Epidermal melanocyte (primary cell): ENCODE measurements around the gene WFS1.

Experiments
- DNase-seq: peaks from one replicate; pipeline ENCODE4 v3.0.0; 2011; ENCODE audit warnings: low spot score; ENCODE audit not compliant: insufficient read length

WFS1 gene

DNA sequence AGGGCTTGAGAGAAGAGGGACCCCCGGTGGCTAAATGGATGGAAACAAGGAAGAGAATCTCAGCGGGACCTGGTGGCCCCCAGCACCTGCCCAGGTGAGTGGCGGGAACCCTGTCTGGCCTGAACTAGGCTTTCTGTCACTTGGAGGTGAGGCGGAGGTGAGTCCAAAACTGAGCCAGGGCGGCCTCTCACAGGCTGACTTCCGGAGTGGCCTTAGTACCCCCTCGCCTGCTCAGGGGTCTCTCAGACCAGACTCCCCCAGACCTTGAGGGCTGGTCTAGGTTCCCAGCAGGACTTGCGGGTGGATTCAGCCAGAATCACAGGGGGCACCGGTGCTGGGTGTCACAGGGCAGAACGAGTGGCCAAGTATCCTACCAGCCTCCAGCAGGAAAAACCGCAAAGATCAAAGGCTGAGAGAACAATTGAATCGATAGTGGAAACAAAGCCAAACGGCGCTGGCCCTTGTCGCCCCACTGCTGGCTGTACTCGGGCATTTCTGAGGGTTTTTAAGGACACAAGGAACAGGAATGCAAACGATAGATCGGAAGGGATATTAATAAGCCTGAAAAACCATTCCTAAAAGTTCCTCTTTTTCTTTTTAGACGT lies 67.8 kb downstream of the WFS1 start:
- no peak for DNase-seq

DNA sequence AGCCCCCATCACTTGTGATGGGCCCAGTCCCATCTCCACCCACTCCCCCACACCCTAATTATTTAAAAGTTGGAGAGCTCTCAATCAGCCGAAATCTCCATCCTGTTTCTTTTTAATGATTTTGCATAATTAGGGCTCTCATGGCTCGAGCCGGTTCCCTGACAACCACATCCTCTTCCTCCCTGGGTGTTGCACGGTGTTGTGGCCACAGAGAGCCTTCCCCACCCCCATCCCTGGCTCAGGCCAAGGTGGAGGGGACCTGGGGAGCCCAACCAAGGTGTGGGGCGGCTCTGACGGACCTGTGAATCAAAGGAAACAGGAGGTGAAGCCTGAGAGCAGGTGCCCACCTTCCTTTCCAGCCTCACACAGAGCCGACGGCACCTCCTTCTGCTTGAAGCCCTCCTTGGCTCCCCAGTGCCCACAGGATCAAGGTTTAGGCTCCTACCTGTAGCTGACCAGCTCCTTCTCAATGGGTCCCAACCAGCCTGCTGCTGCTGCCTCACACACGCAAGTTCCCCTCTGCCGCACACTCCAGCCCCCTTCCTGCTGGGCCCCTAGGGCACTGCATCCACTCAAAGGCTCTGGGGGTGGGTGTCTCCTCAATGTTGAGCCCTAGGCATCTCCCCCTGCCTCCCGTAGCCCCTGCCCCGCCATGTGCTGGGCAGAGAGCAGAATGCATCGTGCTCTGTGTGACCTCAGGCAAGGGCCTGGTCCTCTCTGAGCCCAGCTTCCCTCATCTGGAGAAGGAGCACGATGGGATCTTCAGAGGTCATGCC lies 68.7 kb downstream of the WFS1 start:
- DNase-seq, result no peak

DNA sequence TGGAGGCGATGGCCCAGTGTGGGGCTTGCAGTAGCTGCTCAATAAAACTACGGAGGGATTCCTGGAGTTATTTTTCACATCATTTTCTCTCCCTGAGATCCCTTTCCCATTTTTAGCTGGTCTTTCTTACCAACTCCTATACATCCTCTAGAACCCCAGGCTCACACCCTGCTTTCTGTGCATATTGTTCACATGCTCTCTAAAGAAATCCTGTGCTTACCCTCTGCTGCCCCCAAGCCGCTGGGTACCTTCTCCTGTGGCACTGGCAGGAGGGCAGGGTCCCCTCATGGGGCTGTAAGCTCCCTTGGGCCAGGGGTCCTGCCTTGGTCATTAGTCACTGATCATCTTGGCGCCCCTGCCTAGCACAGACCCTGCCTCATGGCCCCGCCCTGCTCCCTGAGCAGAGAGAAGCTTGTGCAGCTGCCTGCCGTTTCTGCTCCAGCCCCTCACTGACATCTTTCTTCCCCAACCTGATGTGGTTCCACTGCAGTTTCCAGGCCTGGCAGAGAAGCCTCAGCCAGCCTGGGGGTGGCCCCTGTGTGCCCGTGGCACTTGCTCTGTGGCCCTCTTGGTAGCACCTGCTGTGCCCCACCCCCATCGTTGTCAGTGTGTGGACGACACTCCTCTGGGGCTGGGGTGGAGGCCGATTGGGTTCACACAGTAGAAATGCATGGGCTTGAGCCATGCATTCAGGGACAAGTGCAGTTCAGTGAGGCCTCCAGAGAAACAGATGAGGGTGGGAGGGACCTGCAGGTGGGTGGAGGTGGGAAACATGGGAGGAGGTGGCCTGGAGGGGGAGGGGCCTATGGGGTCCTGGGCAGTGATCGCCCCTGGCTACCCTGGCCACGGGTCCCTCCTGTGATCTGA lies 69.5 kb downstream of the WFS1 start:
- DNase-seq, result no peak

DNA sequence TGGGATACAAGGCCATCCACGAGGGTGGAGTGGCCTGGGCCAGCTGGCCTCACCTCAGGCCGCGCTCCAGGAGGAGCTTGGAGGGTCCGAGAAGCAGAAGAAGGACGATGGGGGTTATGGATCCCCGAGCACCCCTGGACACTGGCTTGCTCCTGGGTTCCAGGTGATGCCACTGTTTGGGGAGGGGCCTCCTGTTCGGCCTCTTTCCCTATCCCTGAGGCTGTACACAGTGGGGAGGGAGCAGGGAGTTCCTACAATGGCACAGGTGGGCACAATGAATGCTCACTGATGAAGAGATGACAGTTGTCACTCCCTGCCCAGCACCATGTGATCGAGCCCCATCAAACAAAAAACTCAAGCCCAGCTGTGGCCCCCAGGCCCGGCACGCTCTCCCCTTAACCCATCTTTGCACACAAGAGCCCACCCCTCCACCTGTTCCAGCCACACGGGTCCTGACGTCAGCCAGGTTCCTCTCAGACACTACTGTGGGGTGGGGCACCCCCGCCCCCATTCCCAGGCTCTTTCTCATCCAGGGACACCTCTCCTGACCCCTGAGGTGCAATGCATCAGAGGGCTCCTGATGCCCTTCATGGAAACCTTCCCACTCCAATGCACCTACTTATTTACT lies 70.3 kb downstream of the WFS1 start:
- no peak for DNase-seq

DNA sequence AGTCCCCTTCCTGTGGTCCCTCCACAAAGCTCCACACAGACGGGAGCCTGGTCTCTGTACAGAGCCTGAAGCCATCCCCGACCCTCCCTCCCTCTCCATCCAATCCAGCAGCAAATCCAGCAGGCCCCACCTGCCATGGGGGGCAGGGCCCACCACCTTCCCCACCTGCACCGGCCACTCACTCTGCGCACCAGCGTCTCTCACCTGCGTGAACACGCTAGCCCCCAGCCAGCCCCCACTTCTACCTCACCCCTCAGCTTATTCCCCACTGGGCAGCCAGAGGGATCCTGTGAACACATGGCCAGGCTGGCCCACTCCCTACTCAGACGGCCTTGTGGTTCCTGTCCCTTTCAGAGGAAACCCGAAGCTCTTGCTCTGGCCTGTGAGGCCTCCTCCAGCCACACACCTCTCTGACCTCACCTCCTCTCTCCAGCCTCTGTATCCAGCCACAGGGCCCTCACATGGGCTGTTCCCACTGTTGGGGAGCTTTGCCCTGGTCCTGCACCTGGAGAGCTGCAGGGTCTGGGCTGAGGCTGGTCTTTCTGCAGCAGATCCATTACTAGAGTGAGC lies 70.9 kb downstream of the WFS1 start:
- DNase-seq, result no peak

DNA sequence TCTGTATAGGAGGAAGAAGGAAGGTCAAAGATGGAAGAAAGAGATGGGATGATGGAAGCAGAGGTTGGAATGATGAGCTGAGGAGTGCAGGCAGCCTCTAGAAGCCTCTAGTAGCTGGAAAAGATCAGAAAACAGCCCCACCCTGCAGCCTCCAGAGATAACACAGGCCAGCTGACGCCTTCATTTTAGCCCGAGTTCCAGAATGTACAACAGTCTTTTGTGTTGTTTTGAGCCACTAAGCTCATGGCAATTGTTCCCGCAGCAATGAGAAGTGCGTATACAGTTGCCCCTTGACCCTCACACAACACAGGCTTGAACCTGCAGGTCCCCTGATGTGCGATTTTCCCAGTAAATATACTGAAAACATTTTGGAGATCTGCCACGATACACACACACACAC lies 72.0 kb downstream of the WFS1 start:
- DNase-seq, result no peak

DNA sequence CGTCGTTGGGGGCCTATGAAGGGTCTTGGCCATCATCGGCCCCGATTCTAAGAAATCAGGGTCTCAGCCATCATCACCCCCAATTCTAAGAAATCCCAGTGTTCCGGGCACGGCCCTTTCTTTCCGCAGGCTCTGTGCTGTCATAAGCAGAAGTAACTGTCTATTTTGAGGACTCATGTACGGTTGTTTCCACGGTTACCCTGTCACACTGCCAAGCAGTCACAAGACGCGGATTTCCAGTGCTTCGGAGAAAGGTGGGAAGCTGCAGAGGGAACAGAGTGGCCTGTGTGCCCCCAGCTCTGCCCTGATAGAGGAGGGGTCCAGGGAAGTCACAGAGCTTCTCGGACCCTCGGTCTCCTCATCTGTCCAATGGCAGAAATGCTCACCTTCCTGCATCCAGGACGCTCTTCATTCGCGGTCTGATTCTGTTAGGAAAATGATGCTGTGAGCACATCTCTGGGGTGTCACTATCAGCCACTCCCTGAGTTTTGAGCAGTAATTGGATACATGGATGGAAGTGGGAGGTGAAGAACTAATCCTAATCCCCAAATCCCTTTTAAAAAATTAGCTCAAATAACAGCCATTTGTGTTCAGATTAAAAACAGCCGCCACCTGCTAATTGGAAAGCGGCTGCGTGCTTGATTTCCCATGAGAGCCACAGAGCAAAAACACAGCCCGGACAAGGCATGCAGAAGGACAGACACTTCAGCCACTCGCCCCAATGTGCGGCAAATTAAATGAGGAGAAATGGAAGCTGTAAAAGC lies 73.1 kb downstream of the WFS1 start:
- no peak for DNase-seq

DNA sequence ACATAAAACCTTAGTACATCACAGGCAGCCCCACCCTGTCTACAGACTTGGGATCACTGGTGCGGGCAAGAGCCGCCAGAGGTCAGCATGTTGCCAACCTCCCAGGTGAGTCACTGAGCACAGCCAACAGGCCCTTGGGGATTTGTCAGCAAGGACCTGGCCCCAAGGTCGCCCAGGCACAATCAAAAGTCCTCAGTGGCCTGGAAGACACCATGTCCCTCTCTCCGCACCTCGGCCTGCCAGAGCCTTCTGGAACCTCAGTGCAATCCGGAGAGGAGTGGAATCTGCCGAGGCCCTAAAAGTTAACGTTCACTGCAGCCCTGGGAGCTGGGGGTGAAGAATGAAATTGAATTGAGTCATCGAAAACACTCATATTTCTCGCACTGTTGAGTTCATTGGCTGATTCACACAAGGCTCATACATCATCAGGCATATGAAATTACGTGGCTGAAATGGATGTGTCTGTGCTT lies 74.3 kb downstream of the WFS1 start:
- no peak for DNase-seq

DNA sequence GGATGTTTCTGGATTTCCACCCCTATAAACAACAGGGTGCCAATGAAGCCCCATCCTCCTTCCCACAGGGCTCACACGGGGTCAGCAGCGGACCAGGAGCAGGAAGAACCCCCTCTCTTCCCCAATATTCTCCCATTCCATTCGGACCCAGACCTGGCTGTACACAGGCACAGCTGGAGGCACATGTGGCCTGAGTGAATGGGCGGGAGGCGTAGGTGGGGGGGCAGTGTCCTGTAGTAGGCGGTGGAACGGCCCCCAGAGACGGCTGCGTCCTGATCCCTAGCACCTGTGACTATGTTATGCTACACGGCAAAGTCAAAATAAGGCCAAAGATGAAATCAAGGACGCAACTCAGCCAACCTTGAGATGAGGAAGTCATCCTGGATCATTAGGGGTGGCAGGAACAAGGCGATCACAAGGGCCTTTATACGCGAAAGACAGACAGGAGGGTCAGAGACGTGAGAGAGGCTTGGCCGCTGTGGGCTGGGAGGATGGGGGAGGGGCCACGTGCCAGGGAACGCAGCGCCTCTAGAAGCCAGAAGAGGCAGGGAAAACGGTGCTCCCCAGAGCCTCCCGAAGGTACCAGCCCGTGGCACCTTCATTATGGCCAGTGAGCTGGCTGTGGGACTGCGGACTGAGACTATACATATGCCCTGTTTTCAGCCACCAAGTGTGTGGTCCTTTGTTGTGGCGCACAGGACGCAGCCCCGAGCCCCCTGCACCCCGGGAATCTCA lies 75.6 kb downstream of the WFS1 start:
- DNase-seq, result no peak

DNA sequence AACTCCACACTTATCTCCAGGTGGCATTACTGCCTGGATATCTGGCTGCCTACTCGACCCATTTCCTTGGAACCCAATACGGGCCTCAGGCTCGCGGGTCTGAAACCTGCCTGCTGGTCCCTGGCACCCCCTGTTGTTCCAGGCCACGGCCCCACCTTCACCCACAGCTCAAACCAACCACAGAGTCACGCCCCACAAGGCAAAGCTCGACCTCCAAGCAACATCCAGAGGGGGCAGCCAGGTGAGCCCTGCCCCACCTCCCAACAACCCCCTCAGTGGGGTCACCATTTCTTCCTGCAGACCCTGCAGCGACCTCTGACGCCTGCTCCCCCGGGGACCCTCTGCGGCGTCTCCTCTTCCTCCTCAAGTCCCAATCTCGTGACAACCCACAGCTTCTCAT lies 76.2 kb downstream of the WFS1 start:
- no peak for DNase-seq

DNA sequence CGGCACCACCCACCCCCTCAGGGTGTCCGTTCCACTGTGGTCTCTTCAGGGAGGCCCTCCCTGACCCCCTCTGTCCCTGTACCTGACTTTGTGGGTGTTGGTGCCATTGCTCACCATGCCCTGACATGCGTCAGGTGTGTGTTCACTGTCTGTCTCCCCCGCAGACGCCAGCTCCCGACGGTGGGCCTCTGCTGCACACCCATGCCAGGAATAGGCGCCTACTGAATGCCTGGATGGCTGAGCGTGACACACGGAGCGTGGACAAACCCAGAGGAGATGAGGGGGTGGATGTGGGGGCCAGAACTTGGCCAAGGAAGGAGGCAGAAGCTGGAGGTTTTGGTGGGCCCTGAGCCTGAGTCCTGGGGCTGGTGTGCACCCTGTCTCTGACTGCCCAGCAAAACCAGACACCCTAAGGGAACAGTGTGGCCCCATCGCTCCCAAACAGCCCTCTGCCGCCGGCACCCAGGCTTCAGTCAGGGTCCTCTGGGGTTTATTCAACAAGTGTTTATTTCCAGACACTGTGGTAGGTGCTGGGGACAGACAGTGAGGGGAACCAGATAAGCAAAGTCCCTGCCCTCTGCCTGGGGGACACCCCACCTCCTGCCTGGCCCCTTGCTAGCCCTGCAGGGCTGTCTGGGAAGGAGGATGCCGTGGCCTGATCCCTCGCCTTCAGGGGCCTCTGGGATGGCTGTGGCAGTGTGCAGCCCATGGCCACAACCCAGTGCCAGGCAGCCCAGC lies 76.9 kb downstream of the WFS1 start:
- DNase-seq, result no peak

DNA sequence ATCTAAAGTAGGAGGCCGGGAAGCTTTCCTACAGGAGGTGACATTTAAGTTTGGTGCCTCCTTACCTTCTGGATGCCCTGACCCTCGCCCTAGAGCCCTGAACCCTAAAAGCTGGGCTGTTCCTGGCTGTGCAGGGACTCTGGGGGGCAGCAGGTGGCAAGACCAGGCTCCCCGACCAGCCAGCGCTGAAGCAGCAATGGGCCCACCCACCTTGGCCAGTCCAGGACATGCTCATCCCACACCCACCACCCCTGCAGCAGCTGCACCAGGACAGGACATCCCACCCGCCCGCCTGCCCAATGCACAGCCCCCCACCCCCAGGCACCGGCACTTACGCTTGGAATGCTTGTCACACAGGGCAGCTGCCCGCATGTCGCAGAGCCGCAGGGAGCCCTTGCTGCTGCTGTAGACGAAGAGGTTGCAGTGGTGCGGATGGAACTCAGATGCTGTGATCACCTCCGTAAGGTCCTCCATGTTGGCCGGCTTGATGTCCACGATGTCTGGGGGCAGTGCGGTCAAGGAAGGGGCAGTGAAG lies 77.9 kb downstream of the WFS1 start:
- DNase-seq, result no peak

DNA sequence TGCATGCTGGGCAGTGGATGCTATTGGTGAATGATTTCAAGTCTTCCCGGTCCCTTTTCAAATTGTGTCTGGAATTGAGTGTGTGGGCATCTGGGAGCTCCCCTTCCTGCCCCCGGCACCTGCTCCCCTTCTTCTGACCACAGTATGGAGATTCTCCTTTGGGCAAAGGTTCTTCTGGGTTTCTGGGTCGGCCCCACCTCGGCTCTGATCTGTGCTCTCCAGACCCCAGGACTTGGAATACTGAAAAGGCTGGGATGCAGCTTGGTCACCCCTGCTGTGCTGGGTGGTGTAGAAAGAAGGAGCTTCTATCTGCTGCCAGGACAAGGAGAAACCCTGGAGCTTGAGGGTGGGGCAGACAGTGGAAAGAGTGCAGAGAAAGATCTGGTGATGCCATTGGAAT lies 78.8 kb downstream of the WFS1 start:
- DNase-seq, result no peak

DNA sequence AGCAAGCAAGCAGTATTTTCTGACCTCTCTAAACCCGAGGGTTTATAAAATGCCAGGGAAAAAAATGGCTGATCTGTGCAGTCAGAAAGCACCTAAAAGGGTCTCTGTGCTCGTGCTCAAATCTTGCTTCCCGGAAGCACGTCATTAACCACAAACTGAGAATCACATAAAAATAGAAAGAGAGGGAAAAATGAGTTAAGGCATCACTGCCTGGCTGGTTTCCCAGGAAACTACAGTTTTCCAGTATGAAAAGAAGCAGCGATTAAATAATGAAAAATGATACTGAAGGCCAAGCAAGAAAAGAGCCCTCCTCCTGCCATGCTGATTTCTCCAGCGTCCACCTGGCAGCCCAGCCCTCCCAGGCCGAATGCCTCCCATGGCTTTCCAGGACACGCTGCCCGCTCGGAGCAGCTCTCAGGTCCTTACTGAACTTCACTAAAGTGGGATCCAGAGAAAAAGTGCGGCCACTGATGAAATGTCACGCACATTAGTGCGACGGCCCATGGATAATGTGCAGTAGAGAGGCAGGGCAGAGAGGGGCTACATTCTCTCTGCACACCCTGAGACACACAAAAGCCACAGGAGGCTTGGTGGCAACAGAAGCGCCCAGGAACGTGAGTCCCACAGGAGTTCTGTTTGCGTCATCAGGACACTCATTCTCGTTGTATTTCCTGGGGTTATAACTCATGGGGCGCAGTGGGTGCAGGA lies 80.4 kb downstream of the WFS1 start:
- DNase-seq, result no peak

DNA sequence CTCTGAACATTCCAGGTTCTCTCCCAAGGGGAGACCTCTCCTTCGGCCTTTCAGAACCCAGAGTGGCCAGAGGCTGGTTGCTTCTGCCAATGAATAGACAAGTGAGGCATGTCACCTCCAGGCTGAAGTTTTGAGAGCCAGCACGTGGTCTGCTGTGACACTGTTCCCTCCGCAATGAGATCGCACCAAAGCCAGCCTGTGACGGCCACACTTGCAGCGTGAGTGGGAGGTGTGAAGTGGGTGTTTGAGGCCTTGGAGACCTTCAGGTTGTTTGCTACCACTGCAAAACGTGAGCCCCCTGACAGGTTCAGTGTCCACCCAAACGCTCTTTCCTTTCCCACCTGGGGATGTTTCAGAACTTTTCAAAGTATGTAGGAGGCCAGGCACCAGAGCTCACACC lies 81.0 kb downstream of the WFS1 start:
- no peak for DNase-seq

DNA sequence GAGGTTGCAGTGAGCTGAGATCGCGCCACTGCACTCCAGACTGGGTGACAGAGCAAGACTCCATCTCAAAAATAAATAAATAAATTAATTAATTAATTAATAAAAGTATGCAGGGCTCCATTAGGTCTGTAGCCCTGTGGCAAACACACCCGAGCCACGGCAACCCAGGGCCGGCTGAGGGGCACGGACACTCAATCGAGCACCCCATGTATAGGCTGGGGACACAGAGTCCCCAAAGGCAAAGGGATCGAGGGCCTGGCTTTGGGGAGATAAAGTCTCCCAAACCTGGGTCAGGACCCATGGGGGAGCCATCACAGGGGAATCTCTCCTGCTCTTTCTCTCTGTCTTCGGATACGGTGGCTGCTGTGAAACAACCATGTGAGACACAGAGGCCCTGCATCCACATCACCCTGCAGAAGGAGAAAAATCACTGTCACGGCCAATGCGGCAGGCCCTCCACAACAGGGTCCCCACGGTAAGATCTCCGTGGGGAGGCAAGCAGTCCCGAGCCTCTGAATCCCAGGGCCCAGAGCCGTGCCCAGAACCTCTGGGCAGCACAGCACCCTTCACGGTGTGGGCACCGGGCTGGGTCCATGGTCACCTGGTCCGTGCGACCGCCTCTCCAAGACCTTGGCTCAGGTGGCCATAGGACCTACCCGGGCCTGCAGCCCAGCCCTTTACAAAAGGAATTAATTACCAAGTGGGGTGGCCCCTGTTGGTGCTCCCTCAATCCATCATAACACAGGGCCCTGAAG lies 81.8 kb downstream of the WFS1 start:
- no peak for DNase-seq

DNA sequence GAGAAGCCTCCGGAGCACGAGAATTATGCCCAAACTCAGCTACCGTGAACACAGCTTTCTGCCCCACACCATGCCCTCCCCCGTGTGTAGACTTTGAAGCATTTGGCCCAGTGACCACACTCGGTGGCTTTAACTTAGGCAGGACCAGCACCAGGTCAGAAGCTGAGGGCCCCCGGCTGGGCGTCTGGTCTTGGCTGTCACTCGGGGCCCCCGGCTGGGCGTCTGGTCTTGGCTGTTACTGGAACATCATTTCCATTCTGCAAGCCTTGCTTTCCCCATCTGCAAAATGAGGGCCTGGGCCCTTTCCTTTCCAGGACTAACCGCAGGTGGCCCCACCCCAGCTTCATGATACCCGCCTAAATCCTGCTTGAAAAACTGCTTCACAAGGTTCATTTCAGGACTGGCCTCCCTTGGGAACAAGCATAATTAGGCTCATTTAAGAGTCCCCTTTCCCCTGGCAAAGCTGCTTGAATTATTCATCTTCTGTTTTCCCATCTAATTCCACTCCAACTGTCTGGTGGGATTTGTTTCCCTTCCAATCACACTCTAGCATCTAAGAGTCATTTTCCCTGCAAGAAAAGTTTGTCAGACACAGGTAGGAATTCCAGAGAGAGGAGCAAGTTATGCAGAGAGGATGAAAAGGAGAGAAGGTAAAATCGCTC lies 82.5 kb downstream of the WFS1 start:
- DNase-seq, result no peak
